BLaER1 treated with 17β-estradiol and CSF1 and Interleukin-3, amounts not matched to agents 10 nM and 100 nM (cell line): ENCODE data around the gene MAFF.
A peak's percentile ranks its signal among the peaks of the same experiment; 100 is the strongest.

Experiments
- H3K27ac ChIP-seq, 11 experiments: shearing (Covaris generic); formaldehyde crosslinking; 2 replicates each; pipeline ENCODE4 v1.8.1; 2022
- H3K27me3 ChIP-seq, 11 experiments: shearing (Covaris generic); formaldehyde crosslinking; 2 replicates each; pipeline ENCODE4 v1.8.1; 2022
- H3K36me3 ChIP-seq, 11 experiments: shearing (Covaris generic); formaldehyde crosslinking; 2 replicates each; pipeline ENCODE4 v1.8.1; 2022
- H3K4me1 ChIP-seq, 10 experiments: shearing (Covaris generic); formaldehyde crosslinking; 2 replicates each; pipeline ENCODE4 v1.8.1; 2022
- H3K4me2 ChIP-seq, 11 experiments: shearing (Covaris generic); formaldehyde crosslinking; 2 replicates each; pipeline ENCODE4 v1.8.1; 2022
- H3K4me3 ChIP-seq, 10 experiments: shearing (Covaris generic); formaldehyde crosslinking; 2 replicates each; pipeline ENCODE4 v1.8.1; 2022
- H3K9ac ChIP-seq, 11 experiments: shearing (Covaris generic); formaldehyde crosslinking; 2 replicates each; pipeline ENCODE4 v1.8.1; 2022
- H3K9me3 ChIP-seq, 11 experiments: shearing (Covaris generic); formaldehyde crosslinking; replicated peaks in 1 of 11; 2 replicates each; pipeline ENCODE4 v1.8.1; 2022
- H4K20me1 ChIP-seq, 11 experiments: shearing (Covaris generic); formaldehyde crosslinking; 2 replicates each; pipeline ENCODE4 v1.8.1; 2022
- Cebpa-rat ChIP-seq, 11 experiments: shearing (Covaris generic); IDR thresholded peaks; 2 replicates each; pipeline ENCODE4 v1.8.1; 2022

The MAFF gene

DNA sequence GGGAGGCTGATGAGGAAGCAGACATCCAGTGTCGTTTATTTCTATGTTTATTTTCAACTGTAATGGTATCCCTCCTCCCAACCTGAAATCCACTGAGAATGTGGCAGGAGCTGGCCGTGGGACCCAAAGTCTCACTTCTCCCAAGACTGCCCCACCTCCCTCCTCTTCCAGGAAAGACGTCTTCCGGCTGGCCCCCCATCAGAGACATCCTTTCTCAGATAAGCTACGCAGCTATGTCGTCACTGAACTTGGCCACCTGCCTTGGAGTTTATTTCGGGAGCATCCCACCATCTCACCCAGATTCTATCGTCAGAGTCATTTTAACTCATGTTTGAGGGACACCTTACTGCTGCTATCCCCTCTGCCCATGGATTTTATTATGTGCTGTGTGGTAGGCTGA, 57.1 kb downstream of the MAFF start:
- no peaks in the 10 kb centered on the region for H3K27me3 ChIP-seq
- H3K27ac ChIP-seq = peak overlapping the region in 2 of 11 experiments; percentile 8 to 37; a peak in 2 of 22 replicates
- peak overlapping the region; percentile 35 to 75 (median 57) for H3K4me2 ChIP-seq
- H3K4me3 ChIP-seq = no peak overlapping the region
- H3K9me3 ChIP-seq = no peaks in the 10 kb centered on the region
- no peak overlapping the region; a peak in 1 of 22 replicates for H3K9ac ChIP-seq
- peaks cover 28 to 87% (median 58%) of the 10 kb centered on the region in 11 experiments; a peak in 19 of 22 replicates for H4K20me1 ChIP-seq
- peaks cover 44 to 59% (median 51%) of the 10 kb centered on the region in 10 experiments for H3K4me1 ChIP-seq
- TF ChIP-seq Cebpa-rat (IDR thresholded peaks at IDR 0.05) = no peak
- peaks cover 0 to 19% (median 12%) of the 10 kb centered on the region in 11 experiments; a peak in 17 of 22 replicates for H3K36me3 ChIP-seq

DNA sequence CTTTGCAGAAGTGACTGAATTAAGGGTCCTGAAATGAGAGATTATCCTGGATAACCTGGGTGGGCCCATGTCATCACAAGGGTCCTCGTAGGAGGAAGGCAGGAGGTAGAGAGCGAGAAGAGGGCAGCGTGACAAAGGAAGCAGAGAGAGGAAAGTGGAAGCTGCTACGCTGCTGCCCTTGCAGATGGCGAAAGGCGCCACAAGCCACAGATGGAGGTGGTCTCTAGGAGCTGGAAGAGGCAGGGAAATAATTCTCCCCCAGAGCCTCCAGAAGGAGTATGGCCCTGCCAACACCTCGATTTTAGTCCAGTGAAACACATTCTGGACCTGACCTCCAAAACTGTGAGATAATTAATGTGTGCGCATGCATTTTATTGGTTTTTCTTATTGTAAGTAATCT, 57.6 kb downstream of the MAFF start:
- Histone ChIP-seq H3K4me2 (peak overlapping the region; percentile 35 to 75 (median 57)), H3K9ac (peak overlapping the region in 1 of 11 experiments; percentile 29; a peak in 2 of 22 replicates), H3K27me3 (no peaks in the 10 kb centered on the region), H3K27ac (peak overlapping the region in 3 of 11 experiments; percentile 8 to 37 (median 22); a peak in 4 of 22 replicates), H3K4me3 (no peak overlapping the region), H3K4me1 (peaks cover 44 to 63% (median 52%) of the 10 kb centered on the region in 10 experiments), H4K20me1 (peaks cover 28 to 82% (median 58%) of the 10 kb centered on the region in 11 experiments; a peak in 19 of 22 replicates), H3K36me3 (peaks cover 0 to 24% (median 16%) of the 10 kb centered on the region in 11 experiments; a peak in 17 of 22 replicates), H3K9me3 (no peaks in the 10 kb centered on the region)
- TF ChIP-seq Cebpa-rat (IDR thresholded peaks at IDR 0.05) = no peak

DNA sequence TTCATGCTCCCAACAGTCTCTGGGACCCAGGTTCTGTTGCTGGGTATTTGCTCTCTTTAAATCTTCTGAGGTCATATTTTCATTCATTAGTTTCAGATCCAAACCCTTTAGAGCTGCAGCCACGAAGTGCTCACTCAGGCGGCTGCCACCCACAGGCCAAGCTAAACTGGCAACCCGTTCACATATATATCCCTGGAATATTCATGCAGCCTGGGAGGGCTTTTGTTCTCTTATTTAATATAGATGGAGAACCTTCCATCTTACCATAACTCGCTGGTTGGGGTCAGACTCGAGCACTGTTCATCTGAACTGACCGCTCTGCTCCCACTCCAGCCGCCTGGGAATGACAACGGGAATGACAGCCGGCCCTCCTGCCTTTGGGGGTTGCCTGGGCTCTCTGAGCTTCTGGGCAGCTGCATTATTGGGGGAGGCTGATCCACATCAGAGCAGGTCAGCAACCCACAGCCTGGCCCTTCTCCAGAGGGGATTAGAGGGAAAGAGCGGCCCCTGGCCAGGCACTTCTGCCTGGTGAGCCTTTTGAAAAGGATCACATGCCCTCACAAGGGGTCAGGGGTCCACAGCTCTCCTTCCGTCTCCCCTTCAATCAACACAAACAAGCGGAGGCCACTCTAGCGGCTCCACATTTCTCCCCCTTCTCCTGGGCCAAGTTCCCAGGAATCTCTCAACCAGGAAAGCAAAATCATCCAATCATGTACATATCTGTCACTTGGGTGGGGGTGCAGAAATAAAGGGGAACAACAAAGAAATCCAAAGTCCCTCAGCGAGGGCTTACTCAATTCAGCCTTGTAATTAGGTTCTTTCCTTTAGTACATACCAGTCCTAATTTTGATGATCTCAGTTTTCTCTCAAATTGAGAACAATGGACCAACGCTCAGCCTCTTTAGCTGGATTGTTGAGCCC, 59.2 kb downstream of the MAFF start:
- Histone ChIP-seq H3K9me3 (no peaks in the 10 kb centered on the region), H3K9ac (peak overlapping the region in 2 of 11 experiments; percentile 1 to 9; a peak in 1 of 22 replicates), H3K4me1 (peaks cover 48 to 74% (median 59%) of the 10 kb centered on the region in 10 experiments), H3K4me2 (peak overlapping the region in 9 of 11 experiments; percentile 6 to 75 (median 58); a peak in 10 of 22 replicates), H3K4me3 (no peak overlapping the region), H3K27ac (peak overlapping the region in 3 of 11 experiments; percentile 5 to 14 (median 10); a peak in 2 of 22 replicates), H3K36me3 (peaks cover 0 to 32% (median 22%) of the 10 kb centered on the region in 11 experiments; a peak in 19 of 22 replicates), H4K20me1 (peaks cover 28 to 70% (median 58%) of the 10 kb centered on the region in 11 experiments; a peak in 19 of 22 replicates), H3K27me3 (no peaks in the 10 kb centered on the region)
- TF ChIP-seq Cebpa-rat (IDR thresholded peaks at IDR 0.05) = no peak

DNA sequence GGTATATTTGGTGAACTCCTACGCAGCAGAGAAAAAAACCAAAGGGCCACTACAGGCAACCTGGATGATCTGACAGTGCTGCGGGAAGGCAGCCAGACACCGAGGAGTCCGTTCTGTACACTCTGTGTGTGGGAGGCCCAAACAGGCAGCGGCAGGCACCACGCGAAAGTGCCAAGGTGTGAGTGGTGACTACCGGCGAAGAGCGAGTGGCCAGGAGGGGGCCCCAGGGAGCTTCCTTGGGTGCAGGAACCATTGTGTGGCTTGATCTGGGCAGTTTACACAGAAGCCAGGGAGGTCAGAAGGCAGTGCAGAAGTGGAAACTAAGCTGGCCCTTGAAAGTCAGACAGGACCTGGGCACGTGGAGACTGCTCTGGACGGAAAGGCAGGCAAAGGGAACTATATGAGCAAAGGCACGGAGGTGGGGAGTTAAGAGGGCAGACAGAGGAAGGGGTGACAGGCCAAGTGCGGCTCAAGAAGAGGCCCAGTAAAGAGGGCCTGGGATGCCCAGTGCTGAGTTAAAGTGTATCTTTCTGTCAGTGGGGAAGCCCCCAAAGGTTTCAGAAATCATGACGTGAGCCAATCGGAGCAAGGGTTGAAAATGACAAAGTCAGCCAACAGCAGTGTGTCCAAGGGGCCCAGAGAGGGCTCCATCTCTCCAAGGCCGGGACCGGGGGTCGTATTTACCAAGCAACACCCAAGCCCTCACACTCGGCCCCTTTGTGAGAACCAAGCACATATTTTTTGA, 60.4 kb downstream of the MAFF start:
- Histone ChIP-seq H3K36me3 (peaks cover 0 to 32% (median 22%) of the 10 kb centered on the region in 11 experiments; a peak in 19 of 22 replicates), H3K9ac (0 out of 22 replicates have a peak overlapping the region, but pooled peaks of 1 of the 11 experiments have one; percentile 1), H3K27ac (no peak overlapping the region), H3K4me3 (no peak overlapping the region), H3K4me1 (peaks cover 52 to 74% (median 60%) of the 10 kb centered on the region in 10 experiments), H3K9me3 (no peaks in the 10 kb centered on the region), H3K4me2 (no peak overlapping the region), H3K27me3 (no peaks in the 10 kb centered on the region), H4K20me1 (peaks cover 28 to 68% (median 57%) of the 10 kb centered on the region in 11 experiments; a peak in 19 of 22 replicates)
- no peak for TF ChIP-seq Cebpa-rat (IDR thresholded peaks at IDR 0.05)

DNA sequence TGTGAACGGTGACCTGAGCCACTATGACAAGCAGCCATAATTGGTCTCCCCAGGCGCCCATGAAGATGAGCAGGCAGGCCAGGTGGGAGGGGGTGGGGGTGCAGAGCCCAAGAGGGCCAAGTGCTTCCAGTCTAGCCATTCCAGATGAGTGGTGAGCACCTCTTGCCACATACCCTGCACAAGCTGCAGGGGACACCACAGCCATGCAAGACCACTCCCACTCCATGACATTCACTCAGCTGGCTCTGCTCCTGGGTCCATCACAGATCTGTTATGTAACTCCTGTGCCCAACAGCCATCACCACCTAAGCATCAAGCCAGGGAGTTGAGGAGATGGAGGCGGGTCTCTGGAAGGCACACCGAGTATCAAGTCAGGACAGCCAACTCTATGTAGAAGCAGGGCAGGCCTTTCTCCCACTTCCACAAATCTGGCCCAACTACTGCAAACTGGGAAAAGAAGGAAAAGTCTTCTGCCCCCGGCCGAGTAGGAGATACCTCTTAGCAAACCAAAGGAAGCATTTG, 62.6 kb downstream of the MAFF start:
- H3K4me2 ChIP-seq = 0 out of 22 replicates have a peak overlapping the region, but pooled peaks of 1 of the 11 experiments have one; percentile 17
- H3K4me3 ChIP-seq = no peak overlapping the region
- H3K9me3 ChIP-seq = no peaks in the 10 kb centered on the region
- no peaks in the 10 kb centered on the region for H3K27me3 ChIP-seq
- no peak overlapping the region for H3K27ac ChIP-seq
- H3K9ac ChIP-seq = no peak overlapping the region
- peaks cover 17 to 59% (median 38%) of the 10 kb centered on the region in 11 experiments; a peak in 18 of 22 replicates for H4K20me1 ChIP-seq
- H3K4me1 ChIP-seq = peaks cover 52 to 74% (median 58%) of the 10 kb centered on the region in 10 experiments
- peaks cover 0 to 32% (median 22%) of the 10 kb centered on the region in 11 experiments; a peak in 19 of 22 replicates for H3K36me3 ChIP-seq
- no peak for TF ChIP-seq Cebpa-rat (IDR thresholded peaks at IDR 0.05)
